NCI-H1694 (cell line): ENCODE measurements around the gene DCAKD.

Experiments
- DNase-seq: peaks from one replicate; lab custom pipeline; 2025; lab: John Stamatoyannopoulos, UW

DCAKD gene, protein sequence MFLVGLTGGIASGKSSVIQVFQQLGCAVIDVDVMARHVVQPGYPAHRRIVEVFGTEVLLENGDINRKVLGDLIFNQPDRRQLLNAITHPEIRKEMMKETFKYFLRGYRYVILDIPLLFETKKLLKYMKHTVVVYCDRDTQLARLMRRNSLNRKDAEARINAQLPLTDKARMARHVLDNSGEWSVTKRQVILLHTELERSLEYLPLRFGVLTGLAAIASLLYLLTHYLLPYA

DNA sequence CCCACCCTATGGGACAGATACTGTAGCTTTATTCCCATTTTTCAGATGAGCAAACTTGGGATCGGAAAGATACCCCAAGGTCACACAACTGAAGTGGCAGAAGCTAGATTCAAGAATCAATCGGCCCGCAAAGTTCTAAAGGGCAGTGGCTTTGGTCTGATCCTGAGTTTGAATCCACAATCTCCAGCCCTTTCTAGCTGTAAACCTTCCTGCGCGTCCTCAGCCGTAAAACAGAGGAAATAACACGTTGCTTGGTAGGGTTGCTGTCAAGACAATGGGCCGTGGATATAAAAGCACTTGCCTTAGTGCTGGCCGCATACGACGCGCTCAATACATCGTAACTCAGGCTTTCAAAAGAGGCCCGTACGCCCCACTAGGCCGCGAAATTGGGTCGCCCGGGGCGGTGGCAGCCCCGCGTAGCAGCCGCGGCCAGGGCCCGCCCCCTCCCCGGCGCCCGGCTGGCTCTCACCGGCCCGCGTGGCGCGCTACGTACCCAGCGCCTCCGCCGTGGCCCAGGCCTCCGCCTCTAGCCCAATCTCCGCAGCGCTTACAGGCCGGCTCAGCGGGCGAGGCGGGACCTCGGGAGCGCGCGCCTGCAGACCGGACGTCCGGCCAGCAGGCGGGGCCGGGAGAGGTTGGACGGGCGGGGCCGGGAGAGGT is at the start of gene DCAKD:
Gene DCAKD (minus strand): TSS at position 573 of the 660 bp plus-strand sequence. CDS start 16,747 bp downstream, outside the sequence.
- DNase-seq = peak; percentile 82

DNA sequence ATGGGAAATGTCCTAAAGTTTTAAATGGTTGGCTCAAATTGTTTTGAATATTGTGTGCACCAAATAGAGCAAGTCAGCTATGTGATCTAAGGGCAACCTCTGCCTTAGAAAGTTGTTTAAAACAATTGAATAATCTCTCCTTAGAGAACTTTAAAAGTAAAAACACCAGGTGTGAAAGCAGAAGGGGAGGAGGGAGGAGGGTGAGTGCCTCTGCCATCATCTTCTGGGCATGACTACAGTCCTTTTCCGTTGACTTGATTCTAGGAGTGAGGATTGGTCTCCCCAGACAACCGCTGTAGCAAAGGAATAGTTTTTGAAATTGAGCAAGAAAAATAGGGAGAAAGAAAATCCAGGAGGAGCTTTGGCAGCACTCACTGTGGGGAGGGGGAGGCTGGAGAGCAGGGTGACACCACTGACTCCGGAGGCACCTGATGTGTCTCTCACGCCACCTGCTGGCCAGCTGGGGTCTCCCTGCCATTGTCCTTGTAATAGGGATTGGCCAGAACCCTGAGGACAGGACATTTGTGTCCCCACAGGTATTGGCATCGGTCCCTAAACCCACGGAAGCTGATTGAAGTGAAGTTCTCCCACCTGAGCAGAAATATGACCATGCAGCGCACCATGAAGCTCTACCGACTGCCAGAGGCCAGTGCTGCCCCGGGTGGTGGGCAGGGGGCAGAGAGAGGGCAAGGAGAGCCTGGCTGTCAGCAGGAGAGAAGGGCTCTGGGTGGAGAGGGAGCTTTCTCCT is 47.6 kb upstream of the DCAKD start:
- DNase-seq = peak; percentile 85

- DNase-seq = peak; percentile 91
Observed at GRCh38 chr17:45098081-45098868, 46.8 kb upstream of the DCAKD start.

DNA sequence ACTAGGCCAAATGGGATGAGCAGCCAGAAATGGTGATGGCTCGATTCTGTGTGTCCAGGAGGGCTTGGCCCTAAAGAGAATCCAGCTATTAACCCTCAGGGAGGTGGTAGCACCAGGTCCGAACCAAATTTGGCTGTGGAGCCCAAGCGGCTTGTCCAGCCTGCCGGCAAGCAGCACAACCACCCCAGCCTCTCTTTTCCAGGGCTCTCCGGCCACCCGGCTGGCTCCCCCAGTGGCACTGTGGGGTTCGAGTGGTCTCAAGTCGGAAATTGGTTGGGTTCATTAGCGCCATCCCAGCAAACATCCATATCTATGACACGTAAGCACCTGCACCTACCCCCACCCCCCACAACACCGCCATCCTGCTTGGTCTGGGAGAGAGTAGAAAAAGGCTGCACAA is 45.5 kb upstream of the DCAKD start:
- DNase-seq = no peak

GRCh38 chr17:45096141-45096540 is 44.7 kb upstream of the DCAKD start:
- DNase-seq = peak; percentile 47

GRCh38 chr17:45093444-45094110 is 42.1 kb upstream of the DCAKD start:
- DNase-seq = no peak

- no peak for DNase-seq
Observed at GRCh38 chr17:45092911-45093430, 41.5 kb upstream of the DCAKD start.

DNA sequence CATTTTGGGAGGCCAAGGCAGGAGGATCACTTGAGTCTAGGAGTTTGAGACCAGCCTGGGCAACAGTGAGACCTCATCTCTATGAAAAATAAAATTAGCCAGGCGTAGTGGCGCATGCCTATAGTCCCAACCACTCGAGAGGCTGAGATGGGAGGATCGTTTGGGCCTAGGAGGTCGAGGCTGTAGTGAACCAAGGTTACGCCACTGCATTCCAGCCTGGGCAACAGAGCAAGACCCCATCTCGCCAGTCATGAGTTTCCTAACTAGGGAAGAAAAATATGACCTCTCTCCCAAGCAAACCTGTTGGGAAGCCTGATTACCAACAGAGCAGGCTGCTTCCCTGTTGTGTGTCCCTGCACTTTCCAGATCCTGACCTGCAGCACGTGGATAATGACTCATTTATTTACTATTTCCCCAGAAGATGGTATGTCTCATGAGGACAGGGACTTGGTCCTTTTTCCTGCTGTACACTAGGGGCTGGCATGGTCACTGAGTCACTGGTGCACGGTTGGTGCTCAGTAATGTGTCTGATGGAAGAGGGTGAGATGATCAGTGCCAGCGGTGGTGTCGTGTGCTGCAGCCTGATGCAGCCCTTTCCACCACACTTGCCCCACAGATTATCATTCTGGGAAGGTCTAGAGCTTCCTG is 40.5 kb upstream of the DCAKD start:
- DNase-seq = no peak

DNA sequence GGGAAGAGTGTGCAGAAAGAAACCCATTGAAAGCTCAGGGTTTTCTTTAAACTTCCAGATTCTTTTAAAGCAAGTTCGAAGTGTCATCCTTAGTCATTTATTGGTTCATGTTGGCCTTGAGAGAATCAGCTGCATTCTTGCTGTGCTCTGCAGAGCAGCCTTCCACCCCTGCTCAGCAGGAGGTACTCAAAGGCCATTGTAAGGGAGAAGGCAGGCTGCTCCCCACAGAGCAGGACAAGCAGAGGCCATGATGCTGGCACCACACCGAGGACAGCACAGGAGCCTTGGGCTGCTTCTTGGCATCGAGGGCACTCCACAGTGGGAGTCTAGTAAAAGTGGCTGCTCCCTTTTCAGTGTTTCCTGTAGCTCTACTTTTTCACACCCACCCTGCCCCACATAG is 39.3 kb upstream of the DCAKD start:
- no peak for DNase-seq

- DNase-seq = no peak
Observed at GRCh38 chr17:45088741-45089140, 37.3 kb upstream of the DCAKD start.

DNA sequence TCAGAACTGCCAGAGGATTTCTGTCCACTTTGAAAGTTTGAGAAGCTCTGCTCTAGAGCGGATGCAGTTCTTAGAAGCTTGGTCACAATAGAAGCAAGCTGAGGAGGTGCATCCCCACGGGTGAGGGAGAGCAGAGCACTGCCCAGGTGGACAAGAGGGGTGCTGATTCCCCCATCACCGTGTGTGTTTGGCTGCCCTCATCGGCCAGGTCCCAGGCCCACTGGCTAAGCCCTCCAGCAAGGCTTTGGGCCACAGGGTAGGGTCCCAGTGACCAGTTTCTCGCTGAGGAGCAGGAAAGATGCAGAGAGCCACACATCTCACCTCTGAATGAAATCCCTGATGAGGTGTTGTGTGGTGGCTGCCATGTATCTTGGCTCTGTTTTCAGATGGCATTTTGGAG is 36.5 kb upstream of the DCAKD start:
- DNase-seq = no peak

DNA sequence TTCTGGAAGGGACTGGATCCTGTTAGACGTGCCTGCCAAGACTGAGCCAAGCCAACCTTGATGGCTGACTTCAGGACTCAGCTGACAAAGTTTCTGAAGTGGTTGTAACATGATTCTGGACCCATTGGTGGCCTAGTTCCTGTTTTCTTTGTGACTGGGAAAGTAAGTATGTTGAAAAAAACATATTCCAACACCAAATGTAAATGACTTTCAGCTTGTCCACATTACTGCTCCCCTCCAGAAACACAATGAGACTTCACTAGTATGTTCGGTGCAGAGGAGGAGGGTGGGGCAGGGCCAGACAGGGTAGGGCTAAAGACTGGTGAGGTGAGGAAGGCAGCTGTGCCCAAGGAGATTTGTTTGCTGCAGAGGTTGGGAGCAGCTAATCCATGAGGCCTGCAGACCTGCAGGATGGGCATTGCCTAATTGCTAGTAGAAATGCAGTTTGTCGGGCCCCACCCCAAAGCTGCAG is 36.1 kb upstream of the DCAKD start:
- DNase-seq = no peak

DNA sequence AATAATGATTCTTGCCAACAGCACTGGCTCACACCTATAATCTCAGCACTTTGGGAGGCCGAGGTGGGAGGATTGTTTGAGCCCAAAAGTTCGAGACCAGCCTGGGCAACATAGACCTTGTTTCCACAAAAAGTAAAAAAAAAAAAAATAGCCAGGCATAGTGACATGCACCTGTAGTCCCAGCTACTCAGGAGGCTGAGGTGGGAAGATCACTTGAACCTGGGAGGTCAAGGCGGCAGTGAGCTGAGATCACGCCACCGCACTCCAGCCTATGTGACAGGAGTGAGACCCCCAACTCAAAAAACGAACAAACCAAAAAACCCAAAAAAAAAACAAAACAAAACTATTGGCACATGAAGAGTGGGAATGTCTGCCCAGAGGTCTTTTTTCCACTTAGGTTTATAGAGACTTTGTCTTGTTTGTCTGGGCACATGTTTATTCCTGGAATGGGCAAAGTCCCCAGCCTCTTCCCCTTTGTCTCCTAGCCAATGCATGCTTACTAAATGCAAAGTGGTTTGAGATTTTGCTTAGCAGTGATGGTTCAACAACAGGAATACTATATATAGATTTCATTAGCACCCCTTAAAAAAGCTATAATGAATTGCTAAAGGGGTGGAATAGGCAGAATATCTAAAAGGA is 35.6 kb upstream of the DCAKD start:
- DNase-seq = no peak

DNA sequence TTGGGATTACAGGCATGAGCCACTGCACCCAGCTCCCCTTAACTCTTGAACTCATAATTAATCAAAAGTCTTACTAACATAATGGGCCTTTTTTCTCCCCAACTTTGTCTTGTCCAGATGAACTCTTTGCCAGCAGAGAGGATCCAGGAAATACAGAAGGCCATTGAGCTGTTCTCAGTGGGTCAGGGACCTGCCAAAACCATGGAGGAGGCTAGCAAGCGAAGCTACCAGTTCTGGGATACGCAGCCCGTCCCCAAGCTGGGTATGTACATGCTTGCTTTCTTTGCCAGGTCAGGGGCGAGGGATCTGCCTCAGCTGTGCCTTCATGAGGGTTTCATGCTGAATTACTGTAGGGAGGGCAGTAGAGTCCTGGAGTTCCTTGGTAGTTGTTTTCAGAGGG is 35.0 kb upstream of the DCAKD start:
- DNase-seq = no peak

GRCh38 chr17:45081047-45081703 is 29.7 kb upstream of the DCAKD start:
- DNase-seq = no peak

- no peak for DNase-seq
Observed at GRCh38 chr17:45077643-45078042, 26.2 kb upstream of the DCAKD start.

DNA sequence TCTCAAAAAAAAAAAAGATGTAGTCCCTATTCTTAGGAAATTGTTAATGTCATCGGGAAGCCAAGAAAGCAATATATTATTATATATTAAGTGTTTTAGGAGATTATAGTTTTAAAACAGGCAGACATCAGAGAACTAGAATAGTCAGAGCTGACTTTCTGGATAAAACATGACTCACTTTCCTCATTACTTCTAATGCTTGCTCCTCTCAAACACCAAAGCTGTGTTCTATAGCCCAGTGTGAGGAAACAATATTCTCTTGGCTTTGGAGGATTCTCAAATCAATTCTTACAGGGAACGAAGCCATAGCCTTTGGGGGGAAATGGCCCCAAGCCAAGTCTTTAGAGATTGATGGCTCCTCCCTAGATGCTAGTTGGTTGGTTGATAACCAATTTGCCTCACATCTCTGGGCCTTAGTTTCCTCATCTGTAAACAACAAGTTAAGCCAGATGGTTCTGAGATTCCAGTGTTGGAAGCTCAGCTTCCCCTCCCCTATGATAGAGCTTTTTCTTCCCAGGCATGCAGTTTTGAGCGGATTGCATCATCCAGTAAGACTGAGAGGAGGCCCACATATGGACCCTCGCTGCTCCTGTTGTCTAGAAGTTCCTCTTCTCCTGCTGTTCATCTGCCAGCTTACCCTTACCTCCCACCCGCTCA is 22.1 kb upstream of the DCAKD start:
- peak; percentile 8 for DNase-seq

DNA sequence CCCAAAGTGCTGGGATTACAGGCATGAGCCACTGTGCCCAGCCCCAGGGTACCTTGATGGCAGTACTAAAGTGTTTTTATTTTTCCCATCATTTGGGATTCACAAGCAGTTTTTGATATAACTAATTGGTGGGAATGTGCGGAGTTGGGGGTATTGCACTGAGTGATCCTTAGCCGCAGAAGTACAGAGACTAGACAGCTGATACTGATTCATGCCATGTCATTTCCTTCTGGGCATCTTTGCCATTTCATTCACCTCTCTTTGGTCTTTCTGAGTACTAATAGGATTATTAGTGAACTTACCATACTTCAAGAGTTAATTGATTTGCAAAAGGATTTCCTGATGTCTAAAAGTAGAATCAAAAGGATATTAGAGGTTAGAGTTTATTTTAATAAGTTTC is 19.4 kb upstream of the DCAKD start:
- no peak for DNase-seq

DNA sequence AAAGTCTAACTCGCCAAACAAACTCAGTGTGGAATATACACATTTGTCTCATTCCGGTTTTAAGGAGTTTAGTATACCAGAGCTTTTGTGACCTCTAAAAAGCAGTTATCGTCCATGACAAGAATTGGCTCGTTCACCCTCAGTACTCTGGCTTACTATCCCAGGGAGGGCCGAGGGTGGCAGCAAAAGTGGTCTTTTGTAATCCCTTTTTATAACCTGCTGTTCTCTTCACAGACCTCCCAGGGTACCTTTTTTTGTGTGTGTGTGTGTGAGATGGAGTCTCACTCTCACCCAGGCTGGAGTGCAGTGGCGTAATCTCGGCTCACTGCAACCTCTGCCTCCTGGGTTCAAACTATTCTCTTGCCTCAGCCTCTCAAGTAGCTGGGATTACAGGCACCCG is 18.6 kb upstream of the DCAKD start:
- DNase-seq = no peak
